HG02938 (cell line): ENCODE results near the gene AEN.

Experiments
- ATAC-seq: cut with Tn5 transposase; IDR thresholded peaks from one replicate; pipeline ENCODE4 v1.9.1; 2021; ENCODE audit warnings: mild to moderate bottlenecking, moderate library complexity; ENCODE audit not compliant: unreplicated experiment

Gene AEN

GRCh38 chr15:88649753-88650551 lies 28.8 kb downstream of the AEN start:
- no peak for ATAC-seq

- no peak for ATAC-seq
These were observed 29.4 kb downstream of the AEN start for GRCh38 chr15:88650556-88650955.

DNA sequence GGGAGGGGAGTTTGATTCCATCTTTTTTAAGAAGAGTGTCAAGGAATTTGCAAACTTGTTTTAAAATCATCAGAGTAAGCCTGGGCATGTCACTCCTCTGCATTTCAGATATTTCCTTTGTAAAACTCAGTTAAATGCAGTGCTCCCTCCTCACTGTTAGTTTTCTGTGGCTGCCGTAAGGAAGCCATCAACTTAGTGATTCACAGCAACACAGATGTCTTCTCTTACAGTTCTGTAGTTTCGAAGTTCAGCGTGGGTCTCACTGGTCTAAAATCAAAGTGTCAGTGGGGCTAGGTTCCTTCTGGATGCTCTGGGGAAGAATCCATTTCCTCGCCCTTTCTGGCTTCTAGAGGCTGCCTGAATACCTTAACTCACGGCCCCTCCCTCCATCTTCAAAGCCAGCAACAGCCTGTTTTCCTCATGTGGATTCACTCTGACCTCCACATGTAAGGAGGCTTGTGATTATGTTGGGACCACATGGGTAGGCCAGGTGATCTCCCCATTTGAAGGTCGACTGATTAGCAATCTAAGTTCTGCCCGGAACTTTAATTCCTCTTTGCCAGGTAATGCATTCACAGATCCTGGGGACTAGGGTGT lies 30.1 kb downstream of the AEN start:
- ATAC-seq: no peak

DNA sequence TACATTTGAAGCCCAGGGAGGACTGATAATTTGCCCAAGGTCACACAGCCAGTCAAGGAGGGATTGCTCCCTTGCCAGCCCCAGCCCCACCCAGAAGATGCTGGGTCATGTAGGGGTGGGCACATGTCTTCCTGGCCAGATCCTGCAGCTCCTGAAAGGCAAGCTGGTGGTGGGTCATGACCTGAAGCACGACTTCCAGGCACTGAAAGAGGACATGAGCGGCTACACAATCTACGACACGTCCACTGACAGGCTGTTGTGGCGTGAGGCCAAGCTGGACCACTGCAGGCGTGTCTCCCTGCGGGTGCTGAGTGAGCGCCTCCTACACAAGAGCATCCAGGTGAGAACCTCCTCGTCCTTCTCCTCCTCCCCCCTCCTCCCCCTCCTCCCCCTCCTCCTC lies 30.8 kb downstream of the AEN start:
- no peak for ATAC-seq

- no peak for ATAC-seq
These were observed 31.5 kb downstream of the AEN start for GRCh38 chr15:88652456-88653199.

DNA sequence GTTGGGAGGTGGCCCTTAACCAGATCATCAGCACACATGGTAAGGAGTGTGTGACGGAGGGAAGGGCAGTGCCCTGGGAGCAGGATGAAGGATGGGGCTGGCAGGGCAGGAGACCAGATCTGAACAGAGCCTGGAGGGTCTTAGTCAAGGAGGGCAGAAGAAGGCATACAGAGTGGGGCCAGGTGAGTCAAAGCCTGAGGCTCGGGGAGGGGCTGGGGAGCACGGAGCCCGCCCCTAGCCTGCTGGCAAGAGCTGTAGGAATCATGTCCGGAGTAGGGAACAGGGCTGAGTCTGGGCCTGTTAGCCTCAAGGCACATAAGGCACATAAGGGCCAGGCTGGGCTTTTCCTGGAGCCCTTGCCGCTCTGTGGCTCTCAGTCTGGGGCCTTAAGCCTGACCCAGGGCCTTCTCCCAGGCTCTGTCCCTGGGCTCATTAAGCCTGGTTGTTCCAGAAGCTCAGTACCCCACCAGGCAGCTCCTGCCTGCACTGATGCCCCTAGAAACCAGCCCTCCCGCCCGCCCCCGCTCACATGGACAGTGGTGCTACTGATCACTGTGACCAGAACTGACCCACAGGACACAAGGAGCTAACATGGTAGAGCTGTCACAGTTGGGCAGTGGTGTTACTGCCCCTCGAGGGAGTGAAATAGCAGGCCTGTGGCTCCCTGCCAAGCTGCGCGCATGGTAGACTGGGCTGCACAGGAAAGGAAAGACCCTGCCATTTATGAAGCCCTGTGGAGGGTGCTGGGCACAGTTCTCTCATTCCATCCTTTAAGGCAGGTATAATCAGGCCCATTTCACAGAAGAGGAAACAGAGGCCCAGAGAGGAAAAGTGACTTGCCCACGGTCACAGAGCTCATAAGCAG lies 32.3 kb downstream of the AEN start:
- no peak for ATAC-seq

DNA sequence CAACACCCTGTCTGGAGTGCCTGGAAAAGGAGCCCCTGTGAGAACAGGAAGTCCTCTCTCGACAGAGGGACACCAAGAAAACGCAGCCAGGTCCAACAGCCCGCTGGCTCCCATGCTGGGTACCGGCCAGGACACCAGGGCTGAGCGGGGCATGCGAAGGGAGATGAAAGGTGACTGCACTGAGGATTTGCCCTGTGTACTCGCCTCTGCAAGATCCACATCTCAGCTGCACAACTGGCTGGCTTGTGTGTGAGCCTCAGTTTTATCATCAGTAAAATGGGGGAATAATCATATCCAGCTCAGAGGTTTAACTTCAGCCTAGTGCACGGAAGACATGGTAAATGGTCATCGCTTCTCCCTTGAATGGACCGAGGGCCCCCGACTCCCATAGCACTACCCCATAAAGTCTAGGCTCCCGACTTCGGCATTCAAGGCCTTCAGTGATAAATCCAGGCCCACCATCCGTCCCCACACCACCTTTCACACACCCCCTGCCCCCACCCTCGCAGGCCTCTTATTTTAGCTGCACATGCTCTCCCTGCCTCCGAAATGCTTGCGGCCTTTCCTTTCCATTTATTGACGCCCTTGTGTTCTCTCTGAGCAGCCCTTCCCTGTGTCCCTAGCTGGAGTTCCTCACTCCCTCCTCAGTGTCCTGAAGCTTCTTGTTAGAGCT lies 33.4 kb downstream of the AEN start:
- no peak for ATAC-seq

DNA sequence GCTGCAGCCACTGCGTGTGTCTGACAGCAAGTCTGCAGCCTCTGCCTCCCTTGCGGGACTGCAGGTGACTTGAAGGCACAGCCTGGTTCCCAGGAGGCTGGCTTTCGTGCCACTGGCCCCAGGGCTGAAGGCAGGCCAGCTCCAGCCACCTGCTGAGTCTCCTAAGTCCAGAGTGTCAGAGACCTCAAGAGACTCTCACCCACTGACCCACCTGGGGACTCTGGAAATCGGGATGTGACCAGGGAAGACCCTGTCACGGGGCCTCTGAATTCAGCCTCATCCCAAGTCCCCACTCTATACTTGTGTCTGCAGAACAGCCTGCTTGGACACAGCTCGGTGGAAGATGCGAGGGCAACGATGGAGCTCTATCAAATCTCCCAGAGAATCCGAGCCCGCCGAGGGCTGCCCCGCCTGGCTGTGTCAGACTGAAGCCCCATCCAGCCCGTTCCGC lies 34.0 kb downstream of the AEN start:
- ATAC-seq: no peak

- ATAC-seq: no peak
These were observed 34.8 kb downstream of the AEN start for GRCh38 chr15:88655800-88656488.

DNA sequence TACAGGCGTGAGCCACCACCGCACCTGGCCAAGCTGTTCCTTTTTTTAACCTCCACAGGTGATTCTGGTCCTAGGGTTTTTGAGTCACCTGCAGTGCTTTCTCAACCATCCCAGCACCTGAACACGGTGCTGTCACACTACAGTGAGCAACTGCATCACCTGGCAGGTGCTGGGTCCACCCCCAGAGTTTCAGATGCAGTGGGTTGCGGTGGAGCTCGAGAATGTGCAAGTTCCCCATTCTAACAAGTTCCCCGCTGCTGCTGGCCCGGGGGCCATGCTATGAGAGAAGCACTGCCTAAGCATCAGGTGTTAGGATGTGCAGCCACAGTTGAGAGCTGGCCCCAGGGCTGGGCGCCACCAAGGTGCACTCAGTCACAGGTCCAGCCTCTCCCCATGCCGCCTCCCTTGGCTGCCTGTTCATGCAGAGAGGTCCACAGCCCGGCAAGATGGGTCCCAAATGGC lies 35.7 kb downstream of the AEN start:
- ATAC-seq: peak; percentile 90

DNA sequence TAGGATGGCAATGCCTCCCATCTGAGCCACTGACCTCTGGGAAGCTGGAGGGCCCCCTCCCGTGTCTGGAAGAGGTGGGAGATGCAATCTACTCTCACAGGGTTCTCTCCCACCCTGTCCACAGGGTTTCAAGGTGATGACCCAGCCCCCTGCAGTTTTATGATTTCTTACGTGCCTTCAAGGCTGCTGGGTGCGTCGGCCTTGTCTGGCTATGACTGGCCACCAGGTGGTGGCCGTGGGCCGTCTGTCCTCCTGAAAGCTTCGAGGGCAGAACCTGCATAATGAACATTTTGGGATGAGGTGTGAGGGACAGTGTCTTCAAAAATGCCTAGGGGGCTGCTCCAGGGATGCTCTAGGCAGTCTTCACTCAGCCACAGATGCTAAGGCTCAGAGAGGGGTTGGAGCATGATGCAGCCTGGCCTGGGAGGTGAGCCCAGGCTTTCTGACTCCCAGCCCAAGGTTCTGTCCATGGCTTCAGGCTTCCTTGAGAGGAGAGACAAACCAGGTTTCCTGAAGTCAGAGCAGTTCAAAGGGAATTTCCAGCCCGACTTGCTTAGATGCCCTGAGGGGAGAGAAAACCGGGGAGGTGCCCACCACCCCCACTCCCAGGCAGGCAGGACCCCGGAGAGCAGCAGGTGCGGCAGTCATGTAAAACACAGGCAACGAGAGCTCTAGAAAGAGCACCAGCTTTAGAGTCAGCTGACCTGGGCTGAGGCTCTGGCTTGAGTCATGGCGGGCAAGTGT lies 36.4 kb downstream of the AEN start:
- no peak for ATAC-seq

DNA sequence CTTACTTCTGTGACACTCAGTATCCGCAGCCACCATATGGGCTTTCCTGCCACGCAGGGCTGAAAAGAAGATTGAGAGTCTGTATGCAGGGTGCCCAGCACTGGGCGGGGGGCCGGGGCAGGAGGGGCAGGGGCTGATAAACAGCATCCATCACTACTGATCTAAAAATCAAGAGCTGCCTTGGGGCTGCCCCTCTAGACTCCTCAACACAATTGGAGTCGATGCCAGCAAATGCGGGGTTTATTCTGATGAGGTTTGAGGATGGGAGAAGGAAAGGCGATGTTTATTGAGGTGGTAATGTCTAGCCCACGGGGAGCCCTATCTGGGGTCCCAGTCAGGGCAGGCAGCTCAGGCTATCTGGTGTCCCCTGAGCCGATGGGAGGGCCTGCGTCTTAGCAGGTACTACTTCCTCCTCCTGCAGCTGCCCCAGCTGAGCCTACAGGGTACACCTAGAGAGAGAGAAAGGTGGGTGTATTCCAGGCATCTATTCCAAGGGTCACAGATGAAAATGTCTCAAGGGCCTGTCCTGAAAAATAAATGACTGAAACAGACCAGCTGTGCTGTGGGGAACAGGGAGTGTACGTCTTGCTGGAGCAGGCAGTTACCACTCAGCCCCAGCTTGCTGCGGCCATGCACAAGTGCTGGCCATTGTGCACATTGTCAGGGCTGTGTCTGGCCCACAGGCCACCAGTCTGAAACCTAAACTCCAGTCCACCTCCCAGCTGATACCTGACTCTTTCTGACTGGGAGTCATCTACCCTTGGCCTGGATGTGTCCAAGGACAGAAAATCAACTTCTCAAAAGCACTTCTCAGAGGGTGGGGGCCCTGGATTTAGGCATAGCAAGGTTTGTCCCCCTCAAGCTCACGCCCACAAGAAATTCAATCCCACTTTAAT lies 37.2 kb downstream of the AEN start:
- ATAC-seq: no peak

GRCh38 chr15:88658972-88659931 lies 38.1 kb downstream of the AEN start:
- ATAC-seq: no peak

GRCh38 chr15:88661041-88661700 lies 40.0 kb downstream of the AEN start:
- ATAC-seq: no peak

- no peak for ATAC-seq
These were observed 40.8 kb downstream of the AEN start for GRCh38 chr15:88661761-88662556.
